Measurements from ENCODE around the gene TSPAN18.
A peak's percentile ranks its signal among the peaks of the same experiment; 100 is the strongest.

TSPAN18 gene

DNA sequence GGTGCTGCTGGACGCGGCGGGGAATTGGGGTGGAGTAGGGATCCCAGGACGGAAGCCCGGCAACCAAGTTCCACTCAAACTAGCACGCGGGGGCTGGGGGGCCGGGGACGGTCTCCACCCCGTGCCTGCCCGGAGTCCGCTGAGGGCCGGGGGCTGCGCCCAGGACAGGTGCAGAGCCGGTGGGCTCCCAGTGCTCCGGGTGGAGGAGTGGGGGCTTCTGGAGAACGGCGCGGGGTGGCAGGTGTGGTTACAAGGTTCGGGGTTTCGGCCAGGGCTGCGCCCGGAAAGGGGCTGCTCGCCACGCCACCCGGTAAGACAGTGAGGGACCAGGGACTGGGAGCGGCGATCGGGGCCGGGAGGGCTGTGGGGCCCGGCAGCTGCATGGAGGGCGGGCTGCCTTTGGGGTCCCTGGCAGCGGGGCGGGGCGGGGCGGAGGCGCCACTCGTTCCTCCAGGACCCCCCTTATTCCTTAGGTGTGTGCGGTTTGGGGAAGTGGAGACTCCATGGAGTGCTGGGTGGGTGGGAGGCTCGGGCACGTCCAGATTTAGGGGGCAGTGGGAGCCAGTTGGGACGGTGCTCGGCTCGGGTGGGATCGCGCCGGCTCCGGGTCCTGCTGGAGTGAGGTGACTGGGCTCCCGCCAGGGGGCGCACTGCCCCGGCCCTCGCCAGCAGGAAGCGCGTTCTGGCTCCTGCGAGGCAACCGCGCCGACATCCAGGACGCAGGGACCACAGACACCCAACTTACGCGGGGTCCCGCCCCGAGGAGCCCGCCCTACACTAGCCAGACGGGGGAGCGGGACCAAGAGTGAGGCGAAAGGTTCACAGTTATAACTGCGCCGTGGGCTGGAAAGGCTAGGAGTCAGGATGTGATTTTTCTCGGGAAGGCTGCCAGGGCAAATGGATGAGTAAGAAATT, 868 bp downstream of the TSPAN18 start:
- ATAC-seq (peak; percentile 84), DNase-seq (ENCODE audit: low spot score in 2 of 2) (peak; percentile 73 to 82)
- peaks cover 36% of the 10 kb centered on the region for H3K4me1 Mint-ChIP-seq
- no peaks in the 10 kb centered on the region for H3K36me3 Mint-ChIP-seq
- no peaks in the 10 kb centered on the region for H3K9me3 Mint-ChIP-seq
- H3K4me3 Mint-ChIP-seq, result peak overlapping the region; percentile 74
- peak overlapping the region; percentile 50 for H3K27ac Mint-ChIP-seq

DNA sequence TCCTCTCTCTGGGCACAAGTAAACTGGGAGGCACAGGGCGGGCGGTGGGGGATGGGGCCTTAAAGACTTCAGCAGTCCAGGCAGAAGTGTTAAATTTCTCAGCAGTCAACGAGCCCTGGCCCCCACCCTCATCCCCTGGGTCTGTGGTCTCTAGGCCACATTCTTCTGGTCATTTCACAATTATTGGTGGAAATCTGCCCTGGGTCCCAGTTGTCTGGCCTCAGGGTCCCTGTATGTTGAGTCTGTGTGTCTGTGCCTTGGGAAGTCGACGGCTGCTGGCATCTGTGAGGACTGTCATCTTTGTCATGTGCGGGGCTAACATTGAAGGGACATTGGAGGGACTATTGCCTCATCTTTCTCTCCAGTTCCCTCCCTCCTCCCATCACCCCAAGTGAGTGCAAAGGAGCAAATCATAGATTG, 1.7 kb downstream of the TSPAN18 start:
- Mint-ChIP-seq H3K27ac (no peak overlapping the region), H3K36me3 (no peaks in the 10 kb centered on the region), H3K9me3 (no peaks in the 10 kb centered on the region), H3K4me3 (peak overlapping the region; percentile 74), H3K4me1 (peaks cover 36% of the 10 kb centered on the region)
- ATAC-seq, result no peak
- DNase-seq (ENCODE audit: low spot score in 2 of 2), result no peak

DNA sequence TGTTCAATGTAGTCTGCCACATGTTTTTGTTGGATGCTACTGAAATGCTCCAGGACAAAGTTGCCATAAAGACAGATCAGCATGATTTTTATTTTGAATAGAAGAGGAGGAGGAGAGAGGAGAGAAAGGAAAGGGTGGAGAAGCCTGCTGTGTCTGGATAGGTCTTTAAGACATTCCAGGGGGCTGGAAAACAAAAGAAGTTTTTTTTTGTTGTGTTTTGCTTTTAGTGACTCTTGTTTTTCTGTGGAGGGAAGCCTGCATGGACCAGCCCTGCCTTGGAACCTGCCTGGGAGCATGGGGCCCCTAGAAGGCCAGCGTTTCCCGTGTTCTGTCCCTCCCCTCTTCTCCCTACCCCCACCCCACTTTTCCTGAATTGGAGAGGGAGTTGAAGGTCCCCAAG, 2.3 kb downstream of the TSPAN18 start:
- Mint-ChIP-seq H3K4me3 (peak overlapping the region; percentile 74), H3K27ac (no peak overlapping the region), H3K36me3 (no peaks in the 10 kb centered on the region), H3K9me3 (no peaks in the 10 kb centered on the region), H3K4me1 (peaks cover 36% of the 10 kb centered on the region)
- DNase-seq (ENCODE audit: low spot score in 2 of 2) (no peak), ATAC-seq (no peak)

DNA sequence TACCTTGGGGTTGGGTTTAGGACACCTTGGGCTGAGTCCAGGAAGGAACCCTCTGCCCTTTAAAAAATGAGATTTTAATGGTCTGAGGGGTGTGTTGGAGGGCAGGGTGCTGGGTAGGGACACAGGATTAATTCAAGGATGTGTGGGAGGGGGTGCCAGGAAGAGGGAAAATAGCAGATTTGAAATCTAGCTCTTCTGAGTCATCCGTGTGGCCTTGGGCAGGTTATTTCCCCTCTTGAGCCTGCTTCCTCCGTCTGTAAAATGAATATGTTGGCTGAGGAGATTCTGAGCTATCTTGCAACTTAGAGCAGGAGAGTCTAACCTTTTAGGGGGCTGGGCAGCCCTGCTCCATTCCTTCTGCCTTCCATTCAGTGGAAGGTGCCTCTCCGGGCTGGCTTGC, 3.0 kb downstream of the TSPAN18 start:
- no peak overlapping the region for H3K27ac Mint-ChIP-seq
- H3K9me3 Mint-ChIP-seq, result no peaks in the 10 kb centered on the region
- H3K36me3 Mint-ChIP-seq, result no peaks in the 10 kb centered on the region
- no peak overlapping the region for H3K4me3 Mint-ChIP-seq
- peaks cover 36% of the 10 kb centered on the region for H3K4me1 Mint-ChIP-seq
- no peak for ATAC-seq
- no peak for DNase-seq (ENCODE audit: low spot score in 2 of 2)

DNA sequence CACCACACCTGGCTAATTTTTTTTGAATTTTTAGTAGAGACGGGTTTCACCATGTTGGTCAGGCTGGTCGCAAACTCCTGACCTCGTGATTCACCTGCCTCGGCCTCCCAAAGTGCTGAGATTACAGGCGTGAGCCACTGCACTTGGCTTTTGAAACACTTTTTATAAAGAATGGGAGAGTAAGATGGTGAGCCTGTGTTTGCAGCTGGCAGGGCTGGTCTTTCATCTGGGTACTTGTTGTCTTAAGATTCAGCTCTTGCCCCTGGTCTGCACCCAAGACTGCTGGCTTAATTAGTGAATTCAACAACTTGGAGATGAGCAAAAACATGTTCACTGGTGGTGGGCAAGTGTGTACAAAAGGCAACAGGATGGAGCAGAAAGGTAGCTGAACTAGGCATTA, 4.0 kb downstream of the TSPAN18 start:
- Mint-ChIP-seq H3K4me1 (peaks cover 32% of the 10 kb centered on the region), H3K9me3 (no peaks in the 10 kb centered on the region), H3K36me3 (no peaks in the 10 kb centered on the region), H3K4me3 (no peak overlapping the region), H3K27ac (peak overlapping the region; percentile 58)
- ATAC-seq (no peak), DNase-seq (ENCODE audit: low spot score in 2 of 2) (no peak)

DNA sequence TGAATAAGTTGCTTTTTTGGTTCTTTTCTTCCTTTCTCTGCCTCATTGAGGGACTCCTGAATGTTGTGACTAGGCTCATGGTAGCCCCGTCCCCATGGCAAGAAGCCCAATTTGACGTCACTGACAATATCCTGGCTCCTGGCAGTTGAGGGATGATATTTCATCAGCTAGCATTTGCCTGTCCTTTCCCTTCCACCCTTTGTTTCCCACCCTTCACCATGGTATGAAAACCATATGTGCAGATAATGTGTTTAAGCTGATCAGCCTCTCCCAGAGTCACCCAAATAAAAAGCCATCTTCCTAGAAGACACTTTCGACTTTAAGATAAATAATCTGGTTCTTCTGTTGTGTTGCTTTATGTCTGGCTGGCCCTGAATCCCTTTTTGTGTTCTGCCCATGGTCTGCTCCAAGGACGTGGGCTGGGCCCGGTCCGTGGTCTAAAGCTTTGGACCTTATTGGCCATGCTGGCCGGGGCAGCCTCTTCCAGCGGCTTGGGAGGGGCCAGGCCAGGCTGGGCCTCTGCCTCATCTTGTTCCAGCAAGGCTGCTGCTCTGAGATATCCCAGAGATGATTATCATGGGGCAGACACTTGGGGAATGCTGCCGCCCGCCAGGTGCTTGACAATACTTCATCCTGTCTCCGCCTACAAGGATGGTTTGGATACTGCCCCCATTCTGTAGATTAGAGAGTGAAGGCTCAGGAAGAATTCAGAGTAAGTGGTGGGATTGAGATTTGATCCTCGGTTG, 5.1 kb downstream of the TSPAN18 start:
- H3K4me1 Mint-ChIP-seq, result peaks cover 25% of the 10 kb centered on the region
- no peak overlapping the region for H3K4me3 Mint-ChIP-seq
- H3K27ac Mint-ChIP-seq, result peak overlapping the region; percentile 58
- DNase-seq (ENCODE audit: low spot score in 2 of 2), result no peak
- H3K36me3 Mint-ChIP-seq, result no peaks in the 10 kb centered on the region
- no peak for ATAC-seq
- H3K9me3 Mint-ChIP-seq, result no peaks in the 10 kb centered on the region

DNA sequence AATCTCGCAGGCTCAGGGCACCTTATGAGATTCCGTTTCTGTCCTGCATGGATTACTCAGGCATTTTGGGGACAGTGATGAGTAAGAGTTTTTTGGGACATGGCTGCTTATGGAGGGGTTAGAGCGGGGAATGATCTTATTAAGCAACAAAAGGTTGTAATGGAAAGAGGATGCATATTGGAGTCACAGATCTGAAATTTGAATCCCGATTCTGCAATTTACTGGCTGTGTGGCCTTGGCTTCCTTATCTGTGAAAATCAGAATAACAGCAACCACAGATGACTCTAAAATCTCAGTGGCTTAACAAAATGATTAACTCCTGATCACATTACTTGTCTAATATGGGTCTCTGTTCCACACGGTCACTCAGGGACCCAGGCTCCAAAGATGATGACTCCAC, 5.8 kb downstream of the TSPAN18 start:
- Mint-ChIP-seq H3K27ac (no peak overlapping the region), H3K4me1 (peaks cover 27% of the 10 kb centered on the region)
- ATAC-seq, result no peak

DNA sequence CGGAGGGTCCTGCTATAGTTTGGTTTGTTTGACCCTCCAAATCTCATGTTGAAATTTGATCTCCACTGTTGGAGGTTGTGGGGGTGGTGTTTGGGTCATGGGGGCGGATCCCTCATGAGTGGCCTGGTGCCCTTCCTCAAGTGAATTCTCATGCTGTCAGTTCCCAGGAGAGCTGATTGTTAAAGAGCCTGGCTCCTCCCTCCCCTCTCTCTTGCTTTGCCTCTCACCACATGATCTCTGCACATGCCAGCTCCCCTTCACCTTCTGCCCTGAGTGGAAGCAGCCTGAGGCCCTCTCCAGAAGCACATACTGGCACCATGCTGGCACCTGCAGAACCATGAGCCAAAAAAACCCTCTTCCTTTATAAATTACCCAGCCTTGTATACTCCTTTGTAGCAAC, 7.1 kb downstream of the TSPAN18 start:
- Mint-ChIP-seq H3K9me3 (no peaks in the 10 kb centered on the region), H3K4me3 (no peak overlapping the region), H3K27ac (no peak overlapping the region), H3K36me3 (no peaks in the 10 kb centered on the region), H3K4me1 (peaks cover 22% of the 10 kb centered on the region)
- no peak for ATAC-seq
- DNase-seq (ENCODE audit: low spot score in 2 of 2), result no peak

More for the DNA sequence above, 5.8 kb downstream of the TSPAN18 start:
- Mint-ChIP-seq H3K9me3 (no peaks in the 10 kb centered on the region), H3K36me3 (no peaks in the 10 kb centered on the region), H3K4me3 (no peak overlapping the region)
- no peak for DNase-seq (ENCODE audit: low spot score in 2 of 2)

DNA sequence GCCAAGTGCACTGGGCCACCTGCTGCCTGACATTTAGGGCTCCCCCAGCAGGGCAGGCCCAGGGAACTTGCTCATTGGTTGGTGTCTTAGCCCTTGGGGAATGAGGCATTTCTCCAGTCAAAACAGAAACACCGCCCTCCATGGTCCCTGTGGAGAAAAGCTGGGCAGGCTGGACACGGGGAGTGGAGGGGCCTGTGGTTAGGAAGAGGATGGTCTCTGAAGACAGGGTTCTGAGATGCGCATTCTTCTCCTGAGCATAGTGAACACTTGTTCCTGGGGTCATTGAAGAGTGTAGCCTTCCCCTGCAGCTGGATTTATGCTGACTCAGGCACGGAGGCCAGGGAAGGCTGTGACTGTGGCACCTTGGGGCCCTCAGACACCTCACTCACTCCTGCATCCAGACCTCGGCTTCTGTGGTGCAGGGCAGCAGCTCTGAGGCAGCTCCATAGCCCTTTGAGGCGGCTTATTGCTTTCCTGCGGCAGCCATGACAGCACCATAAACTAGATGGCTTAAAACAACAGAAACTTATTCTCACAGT, 8.2 kb downstream of the TSPAN18 start:
- Mint-ChIP-seq H3K4me3 (no peak overlapping the region), H3K36me3 (no peaks in the 10 kb centered on the region), H3K27ac (no peak overlapping the region), H3K9me3 (no peaks in the 10 kb centered on the region), H3K4me1 (peaks cover 13% of the 10 kb centered on the region)
- ATAC-seq, result peak; percentile 11
- DNase-seq (ENCODE audit: low spot score in 2 of 2), result no peak

DNA sequence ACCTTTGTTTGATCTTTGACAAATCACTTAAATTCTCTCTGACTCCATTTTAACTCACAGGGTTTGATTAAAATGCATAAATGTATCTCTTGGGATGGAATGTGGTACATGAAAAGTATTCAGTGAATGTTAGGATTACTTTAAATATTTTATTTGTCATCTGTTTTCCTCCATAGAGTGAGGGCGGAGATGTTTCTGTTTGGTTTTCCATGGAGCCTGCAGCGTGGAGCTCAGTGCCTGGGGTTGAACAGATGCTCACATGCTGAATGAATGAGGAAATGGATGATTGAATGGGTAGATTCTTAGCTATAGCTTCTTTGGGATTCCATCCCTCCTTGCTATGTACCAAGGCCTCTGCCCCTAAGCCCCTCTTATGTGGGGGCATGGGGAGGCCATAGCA, 10.0 kb downstream of the TSPAN18 start:
- DNase-seq (ENCODE audit: low spot score in 2 of 2) (no peak), ATAC-seq (no peak)
- Mint-ChIP-seq H3K4me1 (peaks cover 9% of the 10 kb centered on the region), H3K4me3 (no peak overlapping the region), H3K27ac (no peak overlapping the region), H3K9me3 (no peaks in the 10 kb centered on the region), H3K36me3 (no peaks in the 10 kb centered on the region)

DNA sequence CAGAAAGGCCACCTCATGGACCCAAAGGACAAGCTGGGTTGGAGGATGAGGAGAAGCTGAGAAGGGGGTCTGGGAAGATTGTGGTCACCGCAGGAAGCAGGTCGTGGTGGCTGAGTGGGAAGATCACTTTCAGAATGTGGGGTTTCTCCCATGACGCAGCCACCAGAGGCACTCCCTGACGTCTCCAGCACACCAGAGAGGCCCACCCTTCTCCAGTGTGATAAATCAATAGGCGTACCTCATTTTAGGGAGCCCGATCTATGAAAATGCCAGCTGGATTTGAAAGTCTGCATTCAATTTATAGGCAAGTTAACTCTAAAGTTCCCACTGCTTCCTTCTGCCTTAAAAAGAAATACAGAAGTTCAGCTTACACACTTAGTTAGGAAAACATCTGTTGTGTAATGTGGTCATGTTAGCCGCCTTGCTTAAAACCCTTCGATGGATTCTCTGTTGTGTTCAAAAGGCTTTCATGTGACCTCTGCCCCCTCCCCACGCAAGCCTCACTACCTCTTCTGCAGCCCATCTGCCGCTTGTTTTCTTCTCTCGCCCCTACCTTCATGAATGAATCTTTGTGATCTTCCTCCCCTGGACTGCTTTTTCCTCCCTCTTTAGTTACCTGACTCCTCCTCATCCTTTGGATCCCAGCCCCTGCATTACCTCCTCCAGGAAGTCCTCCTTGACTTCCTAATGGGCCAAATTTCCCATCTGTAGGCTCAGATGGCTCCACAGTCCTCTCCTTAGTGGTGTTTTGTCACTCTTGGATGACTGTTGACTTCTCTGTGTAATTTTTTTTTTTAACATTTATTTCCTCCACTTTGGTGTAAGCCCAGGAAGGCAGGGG, 10.7 kb downstream of the TSPAN18 start:
- H3K27ac Mint-ChIP-seq, result peak overlapping the region; percentile 2
- peaks cover 9% of the 10 kb centered on the region for H3K4me1 Mint-ChIP-seq

DNA sequence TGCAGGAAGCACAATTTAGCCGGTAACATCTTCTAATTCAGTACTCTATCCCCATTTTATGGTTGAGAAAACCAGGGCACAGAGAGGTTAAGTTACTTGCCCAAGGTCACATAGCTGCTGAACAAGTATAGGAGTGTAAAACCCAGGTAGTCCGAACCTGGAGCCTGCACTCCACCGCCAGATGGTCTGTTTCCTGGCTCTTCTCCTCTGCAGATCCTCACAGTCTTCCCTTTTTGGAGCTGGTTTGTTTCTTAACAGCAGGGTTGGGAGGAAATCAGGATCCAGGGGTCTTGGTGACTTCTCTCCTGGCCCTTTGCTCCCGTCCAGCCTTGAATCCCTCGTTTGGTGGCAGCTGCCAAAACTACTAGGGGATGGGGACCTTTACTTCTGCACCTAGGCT, 12.0 kb downstream of the TSPAN18 start:
- Mint-ChIP-seq H3K36me3 (no peaks in the 10 kb centered on the region), H3K9me3 (no peaks in the 10 kb centered on the region), H3K27ac (peak overlapping the region; percentile 2), H3K4me1 (peaks cover 17% of the 10 kb centered on the region), H3K4me3 (no peak overlapping the region)
- ATAC-seq, result no peak
- DNase-seq (ENCODE audit: low spot score in 2 of 2), result no peak

More for the DNA sequence above, 10.7 kb downstream of the TSPAN18 start:
- ATAC-seq (no peak), DNase-seq (ENCODE audit: low spot score in 2 of 2) (no peak)
- Mint-ChIP-seq H3K36me3 (no peaks in the 10 kb centered on the region), H3K9me3 (no peaks in the 10 kb centered on the region), H3K4me3 (no peak overlapping the region)

DNA sequence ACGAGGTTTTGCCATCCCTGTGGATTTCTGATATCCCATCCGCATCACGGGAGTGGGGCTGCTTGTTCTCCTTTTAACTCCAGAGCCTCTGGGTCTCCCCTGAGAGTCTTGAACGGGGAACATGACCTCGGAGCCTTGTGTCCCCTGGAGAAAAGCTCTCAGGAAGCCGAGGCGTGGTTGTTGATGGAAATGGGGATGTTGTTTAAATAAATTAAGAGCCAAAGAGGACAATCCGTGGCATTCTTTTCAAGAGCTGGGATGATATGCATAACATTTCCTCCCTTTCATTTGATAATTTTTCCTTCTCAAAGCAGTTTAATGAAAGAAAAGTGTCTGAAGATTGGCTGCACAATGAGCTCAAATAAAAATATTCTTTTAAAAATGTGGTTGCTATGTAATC, 14.2 kb downstream of the TSPAN18 start:
- Mint-ChIP-seq H3K4me1 (peaks cover 17% of the 10 kb centered on the region), H3K9me3 (no peaks in the 10 kb centered on the region), H3K27ac (no peak overlapping the region), H3K36me3 (no peaks in the 10 kb centered on the region), H3K4me3 (no peak overlapping the region)
- DNase-seq (ENCODE audit: low spot score in 2 of 2) (no peak), ATAC-seq (no peak)

DNA sequence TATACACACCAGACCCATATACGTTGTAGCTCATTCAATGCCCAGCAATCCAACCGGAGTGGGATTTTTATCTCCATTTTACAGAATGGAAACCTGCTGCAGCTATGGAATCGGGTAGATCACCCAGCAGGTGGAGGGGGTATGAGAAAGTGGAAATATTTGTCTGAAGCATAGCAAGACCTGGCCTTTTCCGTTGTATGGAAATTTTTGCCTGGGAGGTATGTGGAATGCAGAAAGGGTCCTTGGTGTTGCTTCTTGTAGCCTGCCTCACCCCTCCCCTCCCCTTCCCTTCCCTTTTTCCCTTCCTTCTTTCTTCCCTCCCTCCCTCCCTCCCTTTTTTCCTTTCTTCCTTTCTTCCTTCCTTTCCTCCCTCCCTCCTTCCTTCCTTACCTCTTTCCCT, 15.2 kb downstream of the TSPAN18 start:
- ATAC-seq (no peak), DNase-seq (ENCODE audit: low spot score in 2 of 2) (no peak)
- Mint-ChIP-seq H3K27ac (no peak overlapping the region), H3K9me3 (no peaks in the 10 kb centered on the region), H3K4me3 (no peak overlapping the region), H3K36me3 (no peaks in the 10 kb centered on the region), H3K4me1 (peaks cover 18% of the 10 kb centered on the region)
